ENCODE data around the gene PPP1R10. TPM values are rescaled to one million over a fixed set of nuclear protein-coding genes. Genes with fewer than 3 reads are reported as not detected.

Gene PPP1R10
- total and polyA plus RNA-seq, 2 of the 13 experiments (the other 11 are each of a cell fraction or from before 2014, with no cell fraction given): 26.3 to 38.4 TPM

DNA sequence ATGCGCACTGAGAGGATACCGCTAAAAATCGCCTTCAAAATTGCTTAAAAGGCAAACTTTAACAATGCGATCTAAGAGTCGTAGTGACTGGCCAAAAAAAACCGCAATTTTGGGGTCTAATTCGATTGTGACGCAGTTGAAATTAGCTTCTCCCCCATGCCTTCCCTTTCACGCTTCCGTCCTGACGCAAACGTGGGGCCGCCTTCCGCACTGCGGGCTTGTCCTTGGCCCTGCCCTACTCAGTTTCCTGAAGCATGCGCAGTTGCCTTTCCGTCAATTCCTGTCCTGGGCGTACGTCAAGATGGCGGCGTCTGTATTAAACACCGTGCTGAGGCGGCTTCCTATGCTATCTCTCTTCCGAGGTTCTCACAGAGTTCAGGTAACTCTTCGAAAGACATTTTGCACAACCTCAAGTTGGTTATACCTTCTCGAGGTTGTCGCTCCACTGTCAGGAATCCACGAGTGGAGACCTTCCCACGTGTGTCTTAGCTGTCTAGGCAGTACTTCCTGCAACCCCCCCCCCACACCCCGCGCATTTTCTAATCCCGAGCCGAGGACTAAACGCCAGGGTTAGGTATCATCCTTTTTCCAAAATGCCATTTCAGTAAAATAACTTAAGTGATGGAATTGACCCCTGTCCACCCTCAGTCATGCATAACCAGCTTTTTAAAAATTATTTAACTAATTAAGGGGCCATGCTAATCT lies 674 bp upstream of the PPP1R10 start, which contains the start of gene MRPS18B (continued):
- TF ChIP-seq, protein P1, sequence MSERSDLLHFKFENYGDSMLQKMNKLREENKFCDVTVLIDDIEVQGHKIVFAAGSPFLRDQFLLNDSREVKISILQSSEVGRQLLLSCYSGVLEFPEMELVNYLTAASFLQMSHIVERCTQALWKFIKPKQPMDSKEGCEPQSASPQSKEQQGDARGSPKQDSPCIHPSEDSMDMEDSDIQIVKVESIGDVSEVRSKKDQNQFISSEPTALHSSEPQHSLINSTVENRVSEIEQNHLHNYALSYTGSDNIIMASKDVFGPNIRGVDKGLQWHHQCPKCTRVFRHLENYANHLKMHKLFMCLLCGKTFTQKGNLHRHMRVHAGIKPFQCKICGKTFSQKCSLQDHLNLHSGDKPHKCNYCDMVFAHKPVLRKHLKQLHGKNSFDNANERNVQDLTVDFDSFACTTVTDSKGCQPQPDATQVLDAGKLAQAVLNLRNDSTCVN (CRISPR knock-in tag; IDR thresholded peaks at IDR 0.05; ENCODE audit: borderline replicate concordance): 0 out of 2 replicates have a peak, but pooled peaks have one; percentile 26
- TF ChIP-seq ZNF572 (CRISPR knock-in tag; IDR thresholded peaks at IDR 0.05) (no peak), MATR3 (CRISPR knock-in tag; IDR thresholded peaks at IDR 0.05) (no peak), CCAR2 (optimal IDR thresholded peaks at IDR 0.05; ENCODE audit: low read depth, low read length) (peak; percentile 61), DNMT1 (CRISPR knock-in tag; IDR thresholded peaks at IDR 0.05) (no peak), SP1 (IDR thresholded peaks at IDR 0.05) (no peak), SP1 (CRISPR knock-in tag; IDR thresholded peaks at IDR 0.05) (no peak), ZNF562 (CRISPR knock-in tag; IDR thresholded peaks at IDR 0.05; ENCODE audit: borderline replicate concordance) (no peak), JARID2 (CRISPR knock-in tag; IDR thresholded peaks at IDR 0.05; ENCODE audit: insufficient replicate concordance) (peak; percentile 83), HNRNPK (IDR thresholded peaks at IDR 0.05; ENCODE audit: low read depth, low read length, poor library complexity, severe bottlenecking) (no peak), TRIM24 (CRISPR knock-in tag; IDR thresholded peaks at IDR 0.05) (no peak), ATAD3A (CRISPR knock-in tag; IDR thresholded peaks at IDR 0.05) (no peak), PRPF4 (IDR thresholded peaks at IDR 0.05; ENCODE audit: low read depth, low read length, poor library complexity, severe bottlenecking) (no peak), MAFK (conservative IDR thresholded peaks at IDR 0.05 in 1 of 2, IDR thresholded peaks at IDR 0.05 in 1 of 2; ENCODE audit: low read length in 2 of 2) (peak; percentile 57 to 60), YEATS2 (CRISPR knock-in tag; IDR thresholded peaks at IDR 0.05; ENCODE audit: borderline replicate concordance) (no peak; the same call in 1 of the 2 replicates)
- TF ChIP-seq, protein P2, sequence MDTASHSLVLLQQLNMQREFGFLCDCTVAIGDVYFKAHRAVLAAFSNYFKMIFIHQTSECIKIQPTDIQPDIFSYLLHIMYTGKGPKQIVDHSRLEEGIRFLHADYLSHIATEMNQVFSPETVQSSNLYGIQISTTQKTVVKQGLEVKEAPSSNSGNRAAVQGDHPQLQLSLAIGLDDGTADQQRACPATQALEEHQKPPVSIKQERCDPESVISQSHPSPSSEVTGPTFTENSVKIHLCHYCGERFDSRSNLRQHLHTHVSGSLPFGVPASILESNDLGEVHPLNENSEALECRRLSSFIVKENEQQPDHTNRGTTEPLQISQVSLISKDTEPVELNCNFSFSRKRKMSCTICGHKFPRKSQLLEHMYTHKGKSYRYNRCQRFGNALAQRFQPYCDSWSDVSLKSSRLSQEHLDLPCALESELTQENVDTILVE (CRISPR knock-in tag; IDR thresholded peaks at IDR 0.05): peak; percentile 18; the same call in 1 of the 2 replicates
- TF ChIP-seq, protein P3, sequence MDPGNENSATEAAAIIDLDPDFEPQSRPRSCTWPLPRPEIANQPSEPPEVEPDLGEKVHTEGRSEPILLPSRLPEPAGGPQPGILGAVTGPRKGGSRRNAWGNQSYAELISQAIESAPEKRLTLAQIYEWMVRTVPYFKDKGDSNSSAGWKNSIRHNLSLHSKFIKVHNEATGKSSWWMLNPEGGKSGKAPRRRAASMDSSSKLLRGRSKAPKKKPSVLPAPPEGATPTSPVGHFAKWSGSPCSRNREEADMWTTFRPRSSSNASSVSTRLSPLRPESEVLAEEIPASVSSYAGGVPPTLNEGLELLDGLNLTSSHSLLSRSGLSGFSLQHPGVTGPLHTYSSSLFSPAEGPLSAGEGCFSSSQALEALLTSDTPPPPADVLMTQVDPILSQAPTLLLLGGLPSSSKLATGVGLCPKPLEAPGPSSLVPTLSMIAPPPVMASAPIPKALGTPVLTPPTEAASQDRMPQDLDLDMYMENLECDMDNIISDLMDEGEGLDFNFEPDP (CRISPR knock-in tag; conservative IDR thresholded peaks at IDR 0.05): no peak
- TF ChIP-seq, protein P4, sequence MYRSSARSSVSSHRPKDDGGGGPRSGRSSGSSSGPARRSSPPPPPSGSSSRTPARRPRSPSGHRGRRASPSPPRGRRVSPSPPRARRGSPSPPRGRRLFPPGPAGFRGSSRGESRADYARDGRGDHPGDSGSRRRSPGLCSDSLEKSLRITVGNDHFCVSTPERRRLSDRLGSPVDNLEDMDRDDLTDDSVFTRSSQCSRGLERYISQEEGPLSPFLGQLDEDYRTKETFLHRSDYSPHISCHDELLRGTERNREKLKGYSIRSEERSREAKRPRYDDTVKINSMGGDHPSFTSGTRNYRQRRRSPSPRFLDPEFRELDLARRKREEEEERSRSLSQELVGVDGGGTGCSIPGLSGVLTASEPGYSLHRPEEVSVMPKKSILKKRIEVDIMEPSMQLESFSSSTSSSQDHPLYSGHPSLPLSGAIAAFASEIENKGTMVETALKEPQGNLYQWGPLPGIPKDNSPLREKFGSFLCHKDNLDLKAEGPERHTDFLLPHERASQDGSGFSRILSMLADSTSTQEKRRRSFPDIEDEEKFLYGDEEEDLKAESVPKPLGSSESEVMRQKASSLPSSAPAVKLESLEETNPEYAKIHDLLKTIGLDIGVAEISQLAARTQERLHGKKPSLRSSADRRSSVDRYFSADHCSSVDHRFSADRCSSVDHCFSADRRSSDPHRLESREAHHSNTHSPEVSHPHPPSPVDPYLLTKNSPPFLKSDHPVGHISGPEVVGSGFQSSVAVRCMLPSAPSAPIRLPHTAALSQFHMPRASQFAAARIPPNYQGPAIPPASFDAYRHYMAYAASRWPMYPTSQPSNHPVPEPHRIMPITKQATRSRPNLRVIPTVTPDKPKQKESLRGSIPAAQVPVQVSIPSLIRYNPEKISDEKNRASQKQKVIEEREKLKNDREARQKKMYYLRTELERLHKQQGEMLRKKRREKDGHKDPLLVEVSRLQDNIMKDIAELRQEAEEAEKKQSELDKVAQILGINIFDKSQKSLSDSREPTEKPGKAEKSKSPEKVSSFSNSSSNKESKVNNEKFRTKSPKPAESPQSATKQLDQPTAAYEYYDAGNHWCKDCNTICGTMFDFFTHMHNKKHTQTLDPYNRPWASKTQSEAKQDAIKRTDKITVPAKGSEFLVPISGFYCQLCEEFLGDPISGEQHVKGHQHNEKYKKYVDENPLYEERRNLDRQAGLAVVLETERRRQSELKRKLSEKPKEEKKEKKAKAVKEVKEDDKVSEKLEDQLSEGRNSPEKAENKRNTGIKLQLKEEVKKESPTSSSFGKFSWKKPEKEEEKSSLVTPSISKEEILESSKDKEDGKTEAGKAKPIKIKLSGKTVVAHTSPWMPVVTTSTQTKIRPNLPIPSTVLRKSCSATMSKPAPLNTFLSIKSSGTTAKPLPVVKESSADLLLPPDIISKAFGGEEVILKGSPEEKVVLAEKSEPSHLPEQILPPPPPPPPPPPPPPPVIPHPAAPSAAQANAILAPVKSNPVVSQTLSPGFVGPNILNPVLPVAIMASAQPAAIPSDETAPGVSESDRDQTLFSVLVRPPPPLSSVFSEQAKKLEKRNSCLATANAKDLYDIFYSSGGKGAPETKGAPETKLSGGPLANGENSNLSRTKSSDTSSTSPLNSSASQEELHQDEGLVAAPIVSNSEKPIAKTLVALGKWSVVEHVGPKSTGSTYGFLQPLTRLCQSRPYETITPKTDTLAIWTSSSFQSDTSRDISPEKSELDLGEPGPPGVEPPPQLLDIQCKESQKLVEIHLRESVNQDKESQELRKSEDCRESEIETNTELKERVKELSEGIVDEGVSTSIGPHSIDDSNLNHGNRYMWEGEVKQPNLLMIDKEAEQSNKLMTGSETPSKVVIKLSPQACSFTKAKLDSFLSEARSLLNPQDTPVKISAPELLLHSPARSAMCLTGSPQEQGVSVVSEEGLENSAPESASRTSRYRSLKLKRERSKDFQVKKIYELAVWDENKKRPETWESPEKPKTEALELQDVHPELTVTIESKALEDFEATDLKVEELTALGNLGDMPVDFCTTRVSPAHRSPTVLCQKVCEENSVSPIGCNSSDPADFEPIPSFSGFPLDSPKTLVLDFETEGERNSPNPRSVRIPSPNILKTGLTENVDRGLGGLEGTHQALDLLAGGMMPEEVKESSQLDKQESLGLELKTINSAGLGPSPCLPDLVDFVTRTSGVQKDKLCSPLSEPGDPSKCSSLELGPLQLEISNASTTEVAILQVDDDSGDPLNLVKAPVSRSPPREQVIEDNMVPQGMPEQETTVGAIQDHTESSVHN (CRISPR knock-in tag; IDR thresholded peaks at IDR 0.05): no peak
